IMR-90 (cell line): ENCODE measurements around the gene DGAT2L6.

Experiments
- FOS ChIP-seq: fragments of 150-350 bp; IDR thresholded peaks from 2 replicates; pipeline ENCODE4 v1.6.1; 2016; ENCODE audit warnings: low read depth, low read length
- MXI1 ChIP-seq: IDR thresholded peaks from 2 replicates; pipeline ENCODE4 v1.6.1; 2012; ENCODE audit warnings: low read depth, mild to moderate bottlenecking, low read length, moderate library complexity, borderline replicate concordance
- POLR2A ChIP-seq: IDR thresholded peaks from 2 replicates; pipeline ENCODE4 v1.6.1; 2012; ENCODE audit warnings: mild to moderate bottlenecking, low read depth, low read length
- RAD21 ChIP-seq: IDR thresholded peaks from 2 replicates; pipeline ENCODE4 v1.6.1; 2012; ENCODE audit warnings: low read length, improper control_type of control experiment
- RFX5 ChIP-seq: IDR thresholded peaks from 2 replicates; pipeline ENCODE4 v1.8.0; 2012; ENCODE audit warnings: low read depth, mild to moderate bottlenecking, low read length, moderate library complexity
- TF ChIP-seq, protein P1 (sequence below): conservative IDR thresholded peaks from 2 replicates; pipeline ENCODE4 v1.5.1; 2012; ENCODE audit warnings: mild to moderate bottlenecking, low read depth, low read length, improper control_type of control experiment

DNA sequence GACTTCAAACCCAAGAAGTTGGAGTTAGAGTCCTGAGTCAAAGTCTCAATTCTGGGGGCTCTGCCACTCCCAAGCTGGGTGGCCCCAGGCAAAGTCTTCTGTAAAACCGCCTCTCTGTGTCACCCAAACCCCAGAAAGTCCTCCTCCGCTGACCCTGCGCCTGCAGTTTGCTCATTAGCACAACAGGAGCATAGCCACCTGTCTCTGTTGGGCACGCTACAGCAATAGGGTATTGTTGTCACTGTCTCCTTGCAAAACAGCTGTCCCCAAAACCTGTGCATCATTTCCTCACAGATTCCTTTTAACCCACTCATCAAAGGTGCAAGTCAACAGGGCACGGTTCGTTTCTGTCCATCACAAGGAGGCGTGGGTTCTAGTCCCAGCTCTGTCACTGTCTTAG, 8.0 kb upstream of the DGAT2L6 start:
- TF ChIP-seq, protein P1, sequence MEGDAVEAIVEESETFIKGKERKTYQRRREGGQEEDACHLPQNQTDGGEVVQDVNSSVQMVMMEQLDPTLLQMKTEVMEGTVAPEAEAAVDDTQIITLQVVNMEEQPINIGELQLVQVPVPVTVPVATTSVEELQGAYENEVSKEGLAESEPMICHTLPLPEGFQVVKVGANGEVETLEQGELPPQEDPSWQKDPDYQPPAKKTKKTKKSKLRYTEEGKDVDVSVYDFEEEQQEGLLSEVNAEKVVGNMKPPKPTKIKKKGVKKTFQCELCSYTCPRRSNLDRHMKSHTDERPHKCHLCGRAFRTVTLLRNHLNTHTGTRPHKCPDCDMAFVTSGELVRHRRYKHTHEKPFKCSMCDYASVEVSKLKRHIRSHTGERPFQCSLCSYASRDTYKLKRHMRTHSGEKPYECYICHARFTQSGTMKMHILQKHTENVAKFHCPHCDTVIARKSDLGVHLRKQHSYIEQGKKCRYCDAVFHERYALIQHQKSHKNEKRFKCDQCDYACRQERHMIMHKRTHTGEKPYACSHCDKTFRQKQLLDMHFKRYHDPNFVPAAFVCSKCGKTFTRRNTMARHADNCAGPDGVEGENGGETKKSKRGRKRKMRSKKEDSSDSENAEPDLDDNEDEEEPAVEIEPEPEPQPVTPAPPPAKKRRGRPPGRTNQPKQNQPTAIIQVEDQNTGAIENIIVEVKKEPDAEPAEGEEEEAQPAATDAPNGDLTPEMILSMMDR, result no peak
- TF ChIP-seq POLR2A (no peak), RAD21 (no peak), RFX5 (no peak), FOS (no peak), MXI1 (no peak)
